ENCODE data around the gene TSPAN11. TPM values are rescaled to one million over a fixed set of nuclear protein-coding genes. Genes with fewer than 3 reads are reported as not detected.

TSPAN11 gene
- total and polyA plus RNA-seq, 2 donors (not counting 1 experiment from before 2014, with no cell fraction given), result not detected

GRCh38 chr12:30942936-30943335 lies 16.4 kb downstream of the TSPAN11 start:
- H3K27ac ChIP-seq (ENCODE audit: low read length in 2 of 2), result no peak overlapping the region
- no peaks in the 10 kb centered on the region for H3K27me3 Mint-ChIP-seq
- H3K4me2 ChIP-seq (replicated peaks; ENCODE audit: low read depth, low read length, poor library complexity, severe bottlenecking), result no peak overlapping the region
- no peak for DNase-seq
- H3K79me2 ChIP-seq (ENCODE audit: control insufficient read depth, insufficient read depth, low read length), result no peaks in the 10 kb centered on the region
- H3K4me3 Mint-ChIP-seq, result no peak overlapping the region
- no peak overlapping the region for H3K4me3 ChIP-seq (ENCODE audit: control extremely low read depth in 1 of 5, extremely low read depth in 1 of 5, insufficient read depth in 1 of 5, low read depth in 2 of 5, low read length in 4 of 5)
- no peak for ATAC-seq (ENCODE audit: low read depth)
- WGBS (ENCODE audit: insufficient coverage), result 71% methylated on average over 6 of the region's 7 CpGs
- H3K27me3 ChIP-seq (replicated peaks in 1 of 4; ENCODE audit: control extremely low read depth in 1 of 4, control insufficient read depth in 3 of 4, insufficient read depth in 4 of 4, low read length in 3 of 4), result peaks cover 0 to 6% (median 0%) of the 10 kb centered on the region in 4 experiments
- H2AFZ ChIP-seq (ENCODE audit: insufficient read depth, low read depth, low read length, poor library complexity, severe bottlenecking), result no peak overlapping the region
- no peaks in the 10 kb centered on the region for H3K4me1 Mint-ChIP-seq
- ChIA-PET POLR2A (no interaction called here), CTCF (no interaction called here)
- no peaks in the 10 kb centered on the region for H3K36me3 ChIP-seq (replicated peaks in 1 of 2; ENCODE audit: control extremely low read depth in 1 of 2, control insufficient read depth in 1 of 2, extremely low read depth in 1 of 2, insufficient read depth in 2 of 2, low read length in 1 of 2)
- intact Hi-C loops (cut with micrococcal nuclease), result no loop called here
- no peak overlapping the region for H3K27ac Mint-ChIP-seq
- H3K4me1 ChIP-seq (ENCODE audit: control insufficient read depth in 2 of 2, insufficient read depth in 2 of 2, low read length in 2 of 2), result no peaks in the 10 kb centered on the region
- no peaks in the 10 kb centered on the region for H4K20me1 ChIP-seq (ENCODE audit: control insufficient read depth, insufficient read depth, low read length, poor library complexity, severe bottlenecking)
- no peaks in the 10 kb centered on the region for H3K9me3 Mint-ChIP-seq (ENCODE audit: insufficient read depth)
- H3K9me3 ChIP-seq (ENCODE audit: control extremely low read depth in 1 of 3, control insufficient read depth in 2 of 3, insufficient read depth in 1 of 3, low read length in 2 of 3), result no peaks in the 10 kb centered on the region
- no peak overlapping the region for H3K9ac ChIP-seq (ENCODE audit: low read length)
- TF ChIP-seq EZH2 (IDR thresholded peaks at IDR 0.05; ENCODE audit: borderline replicate concordance, insufficient read depth, low read depth, low read length, poor library complexity, severe bottlenecking), result no peak
- no peak for TF ChIP-seq CTCF (IDR thresholded peaks at IDR 0.05)

- H3K27ac ChIP-seq (ENCODE audit: low read length in 2 of 2), result no peak overlapping the region
Measured at GRCh38 chr12:30945443-30946164, 19.1 kb downstream of the TSPAN11 start.

More at GRCh38 chr12:30945443-30946164, 19.1 kb downstream of the TSPAN11 start:
- H3K4me1 Mint-ChIP-seq, result no peaks in the 10 kb centered on the region
- H3K9ac ChIP-seq (ENCODE audit: low read length), result no peak overlapping the region
- no peaks in the 10 kb centered on the region for H3K79me2 ChIP-seq (ENCODE audit: control insufficient read depth, insufficient read depth, low read length)
- TF ChIP-seq EZH2 (IDR thresholded peaks at IDR 0.05; ENCODE audit: borderline replicate concordance, insufficient read depth, low read depth, low read length, poor library complexity, severe bottlenecking), result no peak
- no peak overlapping the region for H3K4me3 ChIP-seq (ENCODE audit: control extremely low read depth in 1 of 5, extremely low read depth in 1 of 5, insufficient read depth in 1 of 5, low read depth in 2 of 5, low read length in 4 of 5)
- H4K20me1 ChIP-seq (ENCODE audit: control insufficient read depth, insufficient read depth, low read length, poor library complexity, severe bottlenecking), result no peaks in the 10 kb centered on the region
- no peaks in the 10 kb centered on the region for H3K27me3 Mint-ChIP-seq
- no peak overlapping the region for H3K4me3 Mint-ChIP-seq
- H3K27me3 ChIP-seq (replicated peaks in 1 of 4; ENCODE audit: control extremely low read depth in 1 of 4, control insufficient read depth in 3 of 4, insufficient read depth in 4 of 4, low read length in 3 of 4), result peaks cover 0 to 3% (median 0%) of the 10 kb centered on the region in 4 experiments
- peaks cover 0 to 4% (median 0%) of the 10 kb centered on the region in 3 donors for H3K9me3 ChIP-seq (ENCODE audit: control extremely low read depth in 1 of 3, control insufficient read depth in 2 of 3, insufficient read depth in 1 of 3, low read length in 2 of 3)
- 94% methylated on average over 7 of the region's 11 CpGs for WGBS (ENCODE audit: insufficient coverage)
- ChIA-PET POLR2A (no interaction called here), CTCF (no interaction called here)
- no peaks in the 10 kb centered on the region for H3K9me3 Mint-ChIP-seq (ENCODE audit: insufficient read depth)
- no peaks in the 10 kb centered on the region for H3K4me1 ChIP-seq (ENCODE audit: control insufficient read depth in 2 of 2, insufficient read depth in 2 of 2, low read length in 2 of 2)
- DNase-seq (no peak), ATAC-seq (ENCODE audit: low read depth) (no peak)
- intact Hi-C loops (cut with micrococcal nuclease), result no loop called here
- no peak overlapping the region for H2AFZ ChIP-seq (ENCODE audit: insufficient read depth, low read depth, low read length, poor library complexity, severe bottlenecking)
- H3K27ac Mint-ChIP-seq, result no peak overlapping the region
- H3K36me3 ChIP-seq (replicated peaks in 1 of 2; ENCODE audit: control extremely low read depth in 1 of 2, control insufficient read depth in 1 of 2, extremely low read depth in 1 of 2, insufficient read depth in 2 of 2, low read length in 1 of 2), result no peaks in the 10 kb centered on the region
- no peak overlapping the region for H3K4me2 ChIP-seq (replicated peaks; ENCODE audit: low read depth, low read length, poor library complexity, severe bottlenecking)
